Ishikawa (cell line): ENCODE results near the gene GJC1.

ENCODE experiments used
- CEBPB ChIP-seq: IDR thresholded peaks from 2 replicates; pipeline ENCODE4 v1.6.1; 2012
- EP300 ChIP-seq: IDR thresholded peaks from 2 replicates; pipeline ENCODE4 v1.6.1; 2012; ENCODE audit warnings: borderline replicate concordance
- REST ChIP-seq: IDR thresholded peaks from 2 replicates; pipeline ENCODE4 v1.6.1; 2012; ENCODE audit warnings: low read depth, mild to moderate bottlenecking
- YY1 ChIP-seq: IDR thresholded peaks from 2 replicates; pipeline ENCODE4 v1.6.1; 2012; ENCODE audit warnings: low read depth

- TF ChIP-seq REST (no peak), CEBPB (no peak), YY1 (no peak), EP300 (no peak)
Observed at GRCh38 chr17:44795421-44795820, 34.7 kb downstream of the GJC1 start.
